NOMO-1 (cell line): ENCODE data around the gene CACNA1C.

Experiments
- DNase-seq, 2 experiments: peaks; one replicate each; lab custom pipeline; 2025; ENCODE audit not compliant: unreplicated experiment in 2 of 2; lab: John Stamatoyannopoulos, UW

The CACNA1C gene

GRCh38 chr12:2523844-2524243 is 471.1 kb downstream of the CACNA1C start:
- DNase-seq: no peak

GRCh38 chr12:2526371-2526770 is 473.6 kb downstream of the CACNA1C start:
- DNase-seq: no peak

GRCh38 chr12:2528001-2528400 is 475.2 kb downstream of the CACNA1C start:
- DNase-seq: no peak

GRCh38 chr12:2529807-2530206 is 477.0 kb downstream of the CACNA1C start:
- DNase-seq: no peak

GRCh38 chr12:2531371-2531770 is 478.6 kb downstream of the CACNA1C start:
- DNase-seq: no peak

- no peak for DNase-seq
These were observed 480.2 kb downstream of the CACNA1C start for GRCh38 chr12:2533036-2533435.

- DNase-seq: no peak
These were observed 482.9 kb downstream of the CACNA1C start for GRCh38 chr12:2535583-2536204.

- no peak for DNase-seq
These were observed 483.9 kb downstream of the CACNA1C start for GRCh38 chr12:2536724-2537123.

- DNase-seq: no peak
These were observed 485.2 kb downstream of the CACNA1C start for GRCh38 chr12:2537868-2538541.

- DNase-seq: no peak
These were observed 487.2 kb downstream of the CACNA1C start for GRCh38 chr12:2539938-2540337.

GRCh38 chr12:2540535-2540941 is 487.8 kb downstream of the CACNA1C start:
- no peak for DNase-seq

GRCh38 chr12:2541631-2542204 is 488.9 kb downstream of the CACNA1C start:
- DNase-seq: no peak

GRCh38 chr12:2543801-2544200 is 491.0 kb downstream of the CACNA1C start:
- DNase-seq: no peak

GRCh38 chr12:2544230-2544629 is 491.4 kb downstream of the CACNA1C start:
- DNase-seq: no peak

- peak; percentile 47 to 91 for DNase-seq
These were observed 494.7 kb downstream of the CACNA1C start for GRCh38 chr12:2547273-2548044.

- no peak for DNase-seq
These were observed 495.3 kb downstream of the CACNA1C start for GRCh38 chr12:2548081-2548480.

- DNase-seq: no peak
These were observed 498.0 kb downstream of the CACNA1C start for GRCh38 chr12:2550561-2551411.

- peak; percentile 82 for DNase-seq
These were observed 498.7 kb downstream of the CACNA1C start for GRCh38 chr12:2551412-2551900.

GRCh38 chr12:2552000-2552756 is 499.4 kb downstream of the CACNA1C start:
- DNase-seq: no peak
